ENCODE measurements around the gene TRAP1.

Gene TRAP1

DNA sequence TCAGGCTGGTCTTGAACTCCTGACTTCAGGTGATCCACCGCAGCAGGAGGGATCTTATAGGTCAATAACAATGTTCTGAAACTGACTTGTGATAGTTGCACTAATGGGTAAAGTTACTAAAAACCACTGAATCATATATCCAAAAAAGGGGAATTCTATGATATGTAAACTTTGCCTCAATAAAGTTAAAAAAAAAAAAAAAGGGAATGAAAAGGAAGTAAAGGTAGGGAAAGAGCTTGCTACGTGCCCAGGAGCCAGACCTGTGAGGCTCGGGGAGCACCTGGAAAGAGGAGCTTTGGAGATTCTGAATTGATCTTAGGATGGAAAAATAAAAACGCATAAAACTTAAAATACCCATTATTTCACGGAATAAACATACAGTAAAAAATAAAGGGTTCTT lies 20.8 kb upstream of the TRAP1 start:
- no peak overlapping the region for H3K27ac ChIP-seq

DNA sequence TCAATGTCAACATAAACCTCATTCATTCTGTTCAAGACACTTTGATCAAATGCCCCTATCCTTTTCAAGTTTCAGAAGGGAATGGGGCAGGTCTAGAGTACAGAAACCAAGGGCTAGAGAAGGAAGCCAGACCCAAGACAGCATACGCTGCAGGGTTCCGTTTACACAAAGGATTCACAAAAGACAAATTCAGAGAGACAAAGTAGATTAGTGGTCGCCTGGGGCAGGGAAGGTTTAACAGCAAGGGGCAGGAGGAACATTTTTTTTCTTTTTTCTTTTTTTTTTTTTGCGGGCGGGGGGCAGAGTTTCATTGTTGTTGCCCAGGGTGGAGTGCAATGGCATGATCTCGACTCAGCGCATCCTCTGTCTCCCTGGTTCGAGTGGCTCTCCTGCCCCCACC lies 19.9 kb upstream of the TRAP1 start:
- H3K27ac ChIP-seq, result no peak overlapping the region
- DNase-seq (ENCODE audit: low read depth, low spot score), result no peak

More for the DNA sequence above, 20.8 kb upstream of the TRAP1 start:
- no peak for DNase-seq (ENCODE audit: low read depth, low spot score)

DNA sequence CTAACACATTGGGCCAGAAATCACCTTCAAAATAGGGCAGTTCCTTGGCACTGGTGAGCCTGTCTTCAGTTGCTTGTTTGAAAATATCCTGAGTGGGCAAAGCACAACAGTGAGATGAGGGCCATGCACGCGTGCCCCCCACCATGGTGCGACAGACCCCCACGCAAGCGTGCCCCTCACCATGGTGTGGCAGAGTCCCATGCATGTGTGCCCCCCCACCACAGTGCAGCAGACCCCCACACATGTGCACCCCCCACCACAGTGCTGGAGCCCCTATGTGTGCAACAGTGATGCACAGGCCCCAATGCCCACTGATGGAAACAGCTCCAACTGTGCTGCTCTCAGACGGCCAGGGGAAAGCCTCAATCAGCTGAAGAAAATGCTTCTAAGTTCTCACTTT lies 18.8 kb upstream of the TRAP1 start:
- no peak overlapping the region for H3K27ac ChIP-seq
- no peak for DNase-seq (ENCODE audit: low read depth, low spot score)

DNA sequence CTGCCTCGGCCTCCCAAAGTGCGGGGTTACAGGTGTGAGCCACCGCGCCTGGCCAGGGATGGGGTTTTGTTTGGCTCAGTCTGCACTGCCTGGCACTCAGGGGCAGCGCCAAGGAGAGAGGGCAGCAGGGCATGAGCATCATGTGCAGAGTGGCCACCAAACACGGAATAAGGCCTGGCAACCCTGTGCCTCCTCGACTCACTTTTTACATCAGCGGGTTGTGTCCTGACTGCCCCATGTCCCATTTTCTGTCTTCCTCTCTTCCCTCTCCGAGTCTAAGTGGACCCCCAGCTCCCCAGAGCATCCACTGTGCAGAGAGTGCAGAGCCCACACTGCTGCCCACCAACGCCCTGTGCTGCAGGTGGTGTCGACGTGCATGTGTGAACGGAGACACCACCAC lies 18.2 kb upstream of the TRAP1 start:
- no peak for DNase-seq (ENCODE audit: low read depth, low spot score)
- H3K27ac ChIP-seq, result no peak overlapping the region

DNA sequence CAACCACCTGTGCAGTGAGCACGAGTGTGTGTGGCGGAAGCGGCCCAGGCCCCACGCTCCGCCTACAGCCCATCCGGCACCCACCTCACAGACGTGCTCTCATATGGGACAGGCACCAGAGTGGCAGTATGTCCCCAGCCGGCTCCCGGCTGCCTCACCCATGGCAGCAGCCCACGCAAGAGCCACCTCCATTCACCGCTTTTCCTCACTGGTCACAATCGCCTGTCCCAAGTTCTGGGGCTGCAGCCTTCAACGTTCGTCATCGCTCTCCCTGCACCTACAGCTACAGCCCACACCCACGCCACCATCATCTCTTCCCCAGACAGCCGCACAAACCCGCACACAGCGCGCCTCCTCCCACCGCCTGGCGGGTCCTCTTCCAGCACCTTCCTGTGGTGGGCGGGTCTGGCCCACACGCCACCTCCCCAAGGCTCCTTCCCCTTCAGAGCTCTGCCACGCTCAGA lies 17.5 kb upstream of the TRAP1 start:
- DNase-seq (ENCODE audit: low read depth, low spot score), result no peak
- H3K27ac ChIP-seq, result no peak overlapping the region

DNA sequence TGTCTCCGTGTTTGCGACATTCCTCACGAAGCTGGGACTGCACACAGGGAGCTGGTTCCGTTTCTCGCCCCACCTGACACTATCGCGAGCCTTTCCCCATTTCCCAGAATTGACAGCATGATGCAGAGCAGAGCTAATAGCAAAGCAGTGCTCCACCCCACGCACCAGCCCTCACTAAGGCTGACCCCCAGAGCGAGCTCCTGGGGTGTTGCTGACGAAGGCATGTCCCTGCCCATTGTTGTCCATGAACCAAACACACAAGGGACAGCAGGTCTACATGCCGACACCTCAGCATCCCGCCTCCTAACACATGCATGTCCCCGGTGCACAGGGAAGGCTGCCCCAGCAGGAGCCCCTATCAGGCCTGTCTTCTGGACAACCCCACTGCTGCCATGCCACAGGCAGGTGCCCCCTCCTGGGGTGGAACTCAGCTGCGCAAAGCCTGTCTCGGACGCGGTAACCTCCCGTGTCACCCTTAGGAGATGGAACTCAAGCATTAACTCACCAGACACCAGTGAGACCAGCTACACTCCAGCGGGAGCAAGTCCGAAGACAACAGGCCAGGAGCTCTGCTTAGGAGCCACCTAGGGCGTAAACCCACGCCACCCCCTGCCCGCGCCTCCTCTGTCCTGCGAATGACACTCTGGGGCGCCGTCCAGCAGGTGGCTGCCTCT lies 16.9 kb upstream of the TRAP1 start:
- no peak for DNase-seq (ENCODE audit: low read depth, low spot score)
- no peak overlapping the region for H3K27ac ChIP-seq

DNA sequence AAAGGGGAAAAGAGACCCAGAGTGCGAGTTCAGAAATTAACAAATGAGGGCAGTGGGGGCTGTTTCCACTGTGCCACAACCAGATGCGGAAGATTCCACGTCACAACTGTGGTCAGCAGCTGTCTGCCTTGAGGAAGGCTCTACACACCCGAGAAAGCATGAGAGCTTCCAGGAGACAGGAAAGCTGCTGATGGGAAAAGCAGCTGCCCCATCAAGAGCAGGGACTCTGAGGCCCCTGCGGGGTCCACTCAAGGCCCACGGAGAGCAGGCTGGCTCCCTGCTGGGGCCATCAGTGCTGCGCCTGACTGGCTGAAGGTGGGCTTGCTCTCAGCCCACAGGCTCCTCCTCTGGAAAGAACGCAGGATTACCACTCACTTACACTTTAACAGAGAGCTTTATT lies 14.8 kb upstream of the TRAP1 start:
- no peak for DNase-seq (ENCODE audit: low read depth, low spot score)
- no peak overlapping the region for H3K27ac ChIP-seq

DNA sequence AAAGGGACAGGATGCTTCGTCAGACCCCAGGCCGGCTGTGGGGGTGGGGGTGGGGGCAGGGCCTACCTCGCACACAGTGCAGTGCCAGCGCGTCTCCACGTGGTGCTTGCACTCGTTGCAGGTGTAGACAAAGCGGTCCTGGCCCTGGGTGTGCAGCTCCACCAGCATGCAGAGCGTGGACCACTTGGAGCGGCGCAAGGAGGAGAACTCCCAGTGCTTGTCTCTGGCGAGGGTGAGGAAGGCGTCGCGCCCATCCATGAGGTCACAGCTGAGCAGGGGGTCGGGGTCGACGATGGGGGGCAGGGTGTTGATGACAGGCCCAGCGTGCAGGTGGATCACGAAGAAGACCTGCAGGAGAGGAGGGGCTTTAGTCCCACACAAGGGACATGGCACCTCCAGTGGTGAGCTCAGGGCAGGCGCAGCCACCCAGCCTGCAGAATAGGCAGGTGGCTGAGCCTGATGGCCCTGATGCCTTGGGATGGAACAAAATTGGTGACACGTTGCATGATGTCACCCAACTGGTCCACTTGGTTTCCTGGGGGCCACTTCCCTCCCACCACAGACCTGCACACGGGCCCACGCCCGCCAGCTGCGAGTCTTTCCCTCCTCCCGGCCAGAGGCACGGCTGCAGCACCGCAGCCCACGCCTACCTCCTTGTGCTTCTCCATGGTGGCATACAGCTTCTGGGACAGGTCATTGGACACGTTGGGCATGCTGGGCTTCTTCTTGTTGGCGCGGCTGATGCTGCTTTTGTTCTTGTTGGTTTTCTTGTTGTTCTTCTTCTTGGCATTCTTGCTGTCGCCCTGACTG lies 14.0 kb upstream of the TRAP1 start:
- DNase-seq (ENCODE audit: low read depth, low spot score), result no peak
- no peak overlapping the region for H3K27ac ChIP-seq

DNA sequence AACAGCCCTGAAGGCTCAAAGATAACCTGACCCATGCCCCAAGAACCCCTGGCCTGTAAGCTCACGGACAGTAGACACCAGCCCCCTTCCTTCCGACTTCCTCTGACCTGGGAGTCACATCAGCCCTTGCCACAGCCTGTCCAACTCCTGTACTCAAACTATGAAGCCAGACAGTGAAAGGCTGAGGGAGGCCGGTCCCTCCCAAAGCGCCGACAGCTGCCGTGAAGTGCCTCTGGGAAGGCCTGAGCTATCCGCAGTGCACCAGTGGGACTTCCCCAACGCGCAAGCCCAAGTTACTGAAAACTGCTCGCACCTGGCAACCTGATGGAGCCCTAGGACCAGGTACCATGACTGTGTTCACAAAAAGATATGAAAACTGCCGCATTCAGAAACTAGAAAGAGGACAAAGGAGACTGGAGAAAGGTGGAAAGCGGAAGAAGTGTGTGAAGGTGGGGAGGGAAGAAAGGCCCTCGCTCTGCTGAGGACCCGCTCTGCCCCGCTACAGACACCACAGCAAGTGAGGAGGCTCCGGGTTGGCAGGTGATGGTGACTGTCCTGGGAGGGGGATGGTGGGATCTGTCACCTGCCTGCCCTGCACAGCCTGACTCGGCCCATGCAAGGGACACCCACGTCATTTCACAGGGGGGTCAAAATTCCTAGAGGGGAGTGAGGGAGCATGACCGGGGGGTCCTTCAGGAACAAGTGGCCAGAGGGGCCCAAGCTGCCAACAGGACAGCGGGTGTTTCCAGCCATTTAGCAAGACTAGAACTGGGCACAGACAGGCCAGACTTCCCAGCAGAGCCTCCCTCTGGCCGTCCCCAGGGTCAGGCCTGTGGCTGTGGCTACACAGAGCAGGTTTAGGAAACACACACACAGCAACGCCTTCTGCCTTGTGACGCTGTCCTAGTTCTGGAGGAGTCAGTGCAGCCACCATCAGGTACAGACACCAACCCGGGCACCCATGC lies 13.1 kb upstream of the TRAP1 start:
- no peak overlapping the region for H3K27ac ChIP-seq
- no peak for DNase-seq (ENCODE audit: low read depth, low spot score)

DNA sequence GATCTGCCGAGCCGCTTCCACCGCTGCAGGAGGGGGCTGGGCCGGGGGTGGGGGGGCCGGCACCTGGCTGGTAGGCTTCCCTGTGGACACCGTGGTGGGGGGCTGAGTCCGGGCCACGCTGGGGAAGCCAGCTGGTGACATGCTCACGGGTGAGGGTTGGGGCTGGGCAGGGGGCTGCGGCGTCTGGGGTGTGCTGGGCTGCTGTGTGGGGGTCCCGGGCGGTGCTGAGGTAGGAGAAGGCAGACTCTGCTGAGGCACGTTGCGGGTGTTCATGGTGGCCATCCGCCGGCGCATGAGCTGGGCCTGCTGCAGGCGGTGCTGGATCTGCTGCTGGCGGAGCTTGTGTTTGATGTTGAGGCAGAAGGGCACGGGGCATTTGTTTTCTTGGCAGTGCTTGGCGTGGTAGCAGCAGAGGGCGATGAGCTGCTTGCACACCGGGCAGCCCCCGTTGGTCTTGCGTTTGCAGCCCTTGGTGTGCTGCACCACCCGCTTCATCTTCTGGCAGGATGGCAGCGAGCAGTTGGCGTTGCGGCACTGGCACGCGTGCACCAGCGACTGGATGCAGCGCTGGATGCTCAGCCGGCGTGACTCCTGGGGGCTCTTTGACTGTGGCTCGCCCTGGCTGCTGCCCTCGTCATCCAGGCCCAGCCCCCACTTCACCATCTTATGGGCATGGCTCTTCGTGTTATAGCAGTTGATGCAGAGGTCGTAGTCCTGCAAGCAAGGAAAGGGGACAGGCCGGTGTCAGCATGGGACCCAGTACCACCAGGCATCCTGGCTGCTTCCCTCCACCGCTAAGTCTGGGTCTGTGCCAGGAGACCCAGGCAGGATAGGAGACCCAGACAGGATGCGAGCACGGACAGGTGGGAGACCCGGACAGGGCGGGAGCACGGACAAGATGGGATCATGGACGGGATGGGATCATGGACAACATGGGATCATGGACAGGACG lies 12.1 kb upstream of the TRAP1 start:
- H3K27ac ChIP-seq, result no peak overlapping the region
- no peak for DNase-seq (ENCODE audit: low read depth, low spot score)

DNA sequence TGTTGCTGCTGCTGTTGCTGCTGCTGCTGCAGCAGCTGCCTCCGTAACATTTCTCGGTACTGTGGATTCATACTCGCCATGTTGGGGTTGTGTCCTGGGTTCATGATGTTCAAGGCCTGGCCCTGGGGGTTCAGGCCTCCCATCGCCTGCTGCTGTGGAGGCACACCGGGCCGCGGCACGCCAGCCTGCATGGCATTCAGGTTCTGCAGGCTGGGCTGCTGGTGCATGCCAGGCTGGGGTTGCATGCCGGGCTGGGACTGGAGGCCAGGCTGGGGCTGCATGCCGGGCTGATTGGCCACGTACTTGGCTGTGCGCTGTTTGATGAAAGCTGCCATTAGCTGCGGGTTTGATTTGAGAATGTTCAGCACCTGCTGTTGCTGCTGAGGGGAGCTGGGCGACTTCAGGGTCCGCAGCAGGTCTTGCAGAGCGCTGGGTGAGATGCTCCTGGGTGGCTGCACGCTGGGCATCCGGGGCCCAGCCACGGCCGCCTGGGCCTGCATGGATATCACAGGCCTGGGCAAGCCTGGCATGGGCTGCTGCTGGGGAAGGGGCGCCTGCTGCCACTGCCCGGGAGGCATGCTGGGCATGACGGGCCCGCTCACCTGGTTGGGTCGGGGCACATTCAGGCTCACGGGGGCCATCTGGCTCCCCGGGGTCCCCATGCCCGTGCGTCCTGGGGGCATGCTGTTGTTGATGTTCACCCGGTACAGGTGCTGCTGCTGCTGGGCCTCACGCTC lies 11.3 kb upstream of the TRAP1 start:
- H3K27ac ChIP-seq, result no peak overlapping the region
- DNase-seq (ENCODE audit: low read depth, low spot score), result no peak

DNA sequence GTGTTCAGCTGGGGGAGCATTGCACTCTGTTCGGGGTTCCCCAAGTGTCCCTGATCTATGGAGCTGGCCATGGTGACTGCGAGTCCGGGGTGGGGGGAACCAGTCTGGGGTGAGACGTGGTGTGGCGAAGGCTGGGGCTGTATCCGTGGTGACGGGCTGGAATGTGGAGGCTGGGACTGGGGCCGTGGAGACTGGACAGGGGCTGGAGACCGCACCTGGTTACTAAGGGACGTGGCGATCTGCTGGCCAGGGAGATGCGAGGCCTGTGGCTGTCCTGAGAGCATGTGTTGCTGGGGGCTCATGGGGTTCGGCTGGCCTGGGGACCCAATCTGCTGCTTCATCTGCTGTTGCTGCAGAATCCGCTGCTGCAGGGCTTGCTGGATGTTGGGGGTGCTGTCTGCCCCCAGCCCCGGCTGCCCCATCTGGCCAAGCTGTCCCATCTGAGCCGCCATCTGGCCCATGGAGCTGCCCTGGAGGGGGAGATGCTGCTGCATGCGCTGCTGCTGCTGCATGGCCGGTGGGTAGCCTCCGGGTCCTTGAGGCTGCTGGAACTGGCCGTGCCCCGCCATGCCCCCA lies 10.6 kb upstream of the TRAP1 start:
- no peak overlapping the region for H3K27ac ChIP-seq
- DNase-seq (ENCODE audit: low read depth, low spot score), result no peak

DNA sequence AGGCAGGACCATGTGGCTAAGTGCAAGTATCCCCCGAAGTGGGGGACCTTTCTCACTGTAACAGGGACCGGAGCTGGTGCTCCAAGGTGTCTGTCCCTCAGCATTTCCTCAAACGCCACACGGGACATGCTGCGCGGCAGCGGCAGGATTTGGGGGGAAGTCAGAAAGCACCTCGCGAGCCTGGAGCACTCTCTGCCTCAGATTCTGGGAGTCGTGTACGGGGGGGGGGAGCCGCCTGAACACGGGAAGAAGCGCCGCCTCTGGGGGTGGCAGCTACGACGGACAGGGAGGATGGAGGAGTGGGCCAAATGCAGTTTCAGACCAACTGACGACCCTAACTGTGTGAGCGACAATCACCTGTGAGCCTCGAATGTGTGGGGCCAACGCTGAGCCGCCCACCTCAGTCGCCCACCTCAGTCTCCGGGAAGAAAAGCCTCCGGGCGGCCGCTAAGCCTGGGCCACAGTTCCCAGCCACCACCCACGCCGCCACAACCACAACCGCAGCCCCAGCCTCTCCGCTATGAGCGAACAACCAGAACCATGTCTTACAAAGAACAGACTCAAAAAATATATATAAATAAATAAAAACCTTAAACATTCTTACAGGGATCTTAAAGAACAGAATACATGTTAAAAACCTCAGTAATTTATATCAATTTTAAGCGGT lies 8.8 kb upstream of the TRAP1 start:
- no peak for DNase-seq (ENCODE audit: low read depth, low spot score)

DNA sequence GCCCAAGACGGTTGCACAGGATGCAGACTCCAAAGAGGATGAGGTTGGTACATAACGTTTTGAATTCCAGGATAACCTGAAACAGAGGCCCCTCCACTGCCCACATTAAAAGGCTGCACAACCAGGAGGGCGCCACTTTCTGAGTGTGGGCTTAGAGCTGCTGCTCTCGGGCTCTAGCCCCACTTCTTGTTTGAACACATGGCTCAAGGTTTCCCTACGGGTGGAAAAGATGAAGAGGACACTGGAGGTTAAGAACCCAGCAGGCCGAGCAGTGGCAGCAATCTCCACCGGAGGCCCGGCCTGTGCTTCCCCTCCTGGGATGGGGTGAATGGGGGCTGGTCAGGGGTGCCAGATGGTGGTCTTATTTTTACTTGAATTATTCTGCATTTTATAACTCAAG lies 8.0 kb upstream of the TRAP1 start:
- no peak for DNase-seq (ENCODE audit: low read depth, low spot score)
- no peak overlapping the region for H3K27ac ChIP-seq

More for the DNA sequence above, 8.8 kb upstream of the TRAP1 start:
- no peak overlapping the region for H3K27ac ChIP-seq

DNA sequence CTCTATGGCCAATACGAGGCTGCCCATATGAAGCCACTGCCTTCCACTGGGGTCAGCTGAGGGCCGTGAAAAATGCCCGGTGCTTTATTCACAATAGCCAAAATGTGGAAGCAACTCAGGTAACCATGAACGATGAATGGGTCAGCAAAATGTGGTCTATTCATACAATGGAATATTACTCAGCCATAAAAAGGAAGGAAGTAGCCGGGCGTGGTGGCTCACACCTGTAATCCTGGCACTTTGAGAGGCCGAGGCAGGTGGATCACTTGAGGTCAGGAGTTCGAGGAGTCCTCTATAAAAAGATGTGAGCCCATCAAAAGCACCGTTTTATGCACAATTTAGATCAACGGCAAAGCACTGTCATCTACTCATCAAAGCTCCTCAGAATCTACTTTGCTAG lies 5.2 kb upstream of the TRAP1 start:
- DNase-seq (ENCODE audit: low read depth, low spot score), result no peak
- H3K27ac ChIP-seq, result no peak overlapping the region

DNA sequence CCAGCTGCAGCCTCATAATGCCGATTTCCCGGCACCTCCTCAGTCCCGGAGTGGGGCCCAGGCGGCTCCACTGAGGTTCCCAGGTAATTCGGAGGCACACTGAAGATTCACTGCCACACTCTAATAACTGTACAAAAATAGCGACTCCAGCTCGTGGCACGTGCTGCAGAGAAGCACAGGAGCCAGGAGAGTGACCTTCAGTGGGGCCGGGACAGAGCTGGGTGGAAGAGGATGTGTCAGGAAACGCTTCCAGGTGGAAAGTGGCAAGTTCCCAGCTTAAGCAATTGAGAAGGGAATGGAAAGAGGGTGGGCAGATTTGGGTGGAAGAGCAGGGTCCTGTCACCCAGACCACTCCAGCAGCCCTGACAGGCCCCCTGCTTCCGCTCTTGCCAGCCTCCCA lies 3.1 kb upstream of the TRAP1 start:
- H3K27ac ChIP-seq, result no peak overlapping the region
- no peak for DNase-seq (ENCODE audit: low read depth, low spot score)

DNA sequence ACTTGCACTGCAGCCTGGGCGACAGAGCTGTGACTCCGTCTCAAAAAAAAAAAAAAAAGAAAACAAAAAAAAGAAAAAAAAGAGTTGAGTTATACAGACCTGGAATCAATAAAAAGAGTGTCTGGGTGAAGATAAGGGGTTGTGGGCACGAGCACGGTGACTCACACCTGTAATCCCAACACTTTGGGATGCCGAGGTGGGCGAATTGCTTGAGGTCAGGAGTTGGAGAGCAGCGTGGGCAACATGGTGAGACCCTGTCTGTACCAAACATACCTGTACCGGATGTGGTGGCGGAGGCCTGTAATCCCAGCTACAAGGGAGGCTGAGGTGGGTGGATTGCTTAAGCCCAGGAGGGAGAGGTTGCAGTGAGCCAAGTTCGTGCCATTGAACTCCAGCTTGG lies 1.3 kb upstream of the TRAP1 start:
- no peak overlapping the region for H3K27ac ChIP-seq
- no peak for DNase-seq (ENCODE audit: low read depth, low spot score)

DNA sequence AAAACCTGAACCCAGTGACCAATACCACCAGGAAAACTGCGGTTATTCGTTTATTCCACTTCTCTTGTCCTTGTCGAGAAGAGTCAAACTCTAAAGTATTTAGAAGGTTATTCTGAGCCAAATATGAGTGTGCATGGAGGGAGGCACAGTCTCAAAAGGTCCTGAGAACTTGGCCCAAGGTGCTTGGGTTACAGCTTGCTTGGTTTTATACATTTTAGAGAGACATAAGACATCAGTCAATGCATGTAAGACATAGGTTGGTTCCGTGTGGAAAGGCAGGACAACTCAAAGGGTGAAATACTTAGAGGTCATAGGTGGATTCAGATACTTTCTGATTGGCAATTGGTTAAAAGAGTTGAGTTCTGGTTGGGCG lies 681 bp upstream of the TRAP1 start:
- no peak for DNase-seq (ENCODE audit: low read depth, low spot score)
- H3K27ac ChIP-seq, result peak overlapping the region; percentile 46

All from epithelial cell of prostate (primary cell).